Right lung (tissue), 5 donors: Measurements from ENCODE around the gene METRNL. TPM values are rescaled to one million over a fixed set of nuclear protein-coding genes. Genes with fewer than 3 reads are reported as not detected.

ENCODE experiments used
- DNase-seq, 2 donors: peaks; one replicate each; pipeline ENCODE4 v3.0.0-alpha.2; 2013
- polyA plus RNA-seq, 5 donors: library from polyadenylated mRNA; unstranded; fragments of 120-200 nt; gene quantifications; one replicate each; pipeline versions ENCODE4 v1.2.1 to v1.2.3, GENCODE V29; 2013; ENCODE audit warnings: inconsistent platforms in 1 of 5, low replicate concordance in 1 of 5; ENCODE audit not compliant: insufficient read length in 5 of 5, insufficient read depth in 1 of 5

METRNL gene
- polyA plus RNA-seq, 5 donors: 9.5 to 24.6 (median 17.6) TPM

DNA sequence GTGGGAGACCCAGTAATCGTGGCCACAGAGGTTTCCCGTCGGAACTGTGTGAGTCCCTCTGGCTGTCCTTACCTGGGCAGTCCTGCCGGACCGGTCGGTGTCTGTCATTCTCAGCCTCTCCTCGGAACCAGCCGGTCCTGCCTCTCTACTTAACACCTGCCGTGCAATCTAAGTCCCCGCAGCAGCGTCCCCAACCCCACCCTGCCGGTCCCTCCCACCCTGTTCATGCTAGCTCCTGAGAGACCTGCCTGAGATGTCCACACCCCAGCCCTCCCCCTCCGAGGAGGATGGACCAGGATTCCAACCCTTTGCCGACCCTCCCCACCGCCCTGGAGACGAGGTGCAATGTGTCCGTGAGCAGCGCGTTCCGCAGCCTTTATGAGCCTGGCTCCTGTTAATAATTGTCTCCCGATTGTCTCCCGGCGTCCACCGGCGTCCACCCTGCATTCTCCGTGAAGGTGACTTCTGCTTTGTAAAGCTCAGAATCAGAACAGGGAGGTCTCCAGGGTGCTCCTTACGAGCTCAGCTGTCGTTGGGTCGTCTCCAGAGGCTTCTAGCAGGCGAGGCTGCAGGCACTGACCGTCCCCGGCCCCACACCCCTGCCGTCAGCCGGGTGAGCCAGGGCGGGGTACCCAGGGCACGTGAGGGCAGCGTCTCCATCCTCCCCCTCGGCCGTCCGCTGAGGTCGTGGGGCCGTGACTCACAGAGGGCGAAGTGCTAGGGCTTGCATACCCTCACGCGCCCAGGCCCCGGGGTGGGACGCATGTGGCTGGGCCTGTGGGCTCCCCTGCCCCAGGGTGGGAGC is 10.1 kb downstream of the METRNL start:
- DNase-seq: no peak

DNA sequence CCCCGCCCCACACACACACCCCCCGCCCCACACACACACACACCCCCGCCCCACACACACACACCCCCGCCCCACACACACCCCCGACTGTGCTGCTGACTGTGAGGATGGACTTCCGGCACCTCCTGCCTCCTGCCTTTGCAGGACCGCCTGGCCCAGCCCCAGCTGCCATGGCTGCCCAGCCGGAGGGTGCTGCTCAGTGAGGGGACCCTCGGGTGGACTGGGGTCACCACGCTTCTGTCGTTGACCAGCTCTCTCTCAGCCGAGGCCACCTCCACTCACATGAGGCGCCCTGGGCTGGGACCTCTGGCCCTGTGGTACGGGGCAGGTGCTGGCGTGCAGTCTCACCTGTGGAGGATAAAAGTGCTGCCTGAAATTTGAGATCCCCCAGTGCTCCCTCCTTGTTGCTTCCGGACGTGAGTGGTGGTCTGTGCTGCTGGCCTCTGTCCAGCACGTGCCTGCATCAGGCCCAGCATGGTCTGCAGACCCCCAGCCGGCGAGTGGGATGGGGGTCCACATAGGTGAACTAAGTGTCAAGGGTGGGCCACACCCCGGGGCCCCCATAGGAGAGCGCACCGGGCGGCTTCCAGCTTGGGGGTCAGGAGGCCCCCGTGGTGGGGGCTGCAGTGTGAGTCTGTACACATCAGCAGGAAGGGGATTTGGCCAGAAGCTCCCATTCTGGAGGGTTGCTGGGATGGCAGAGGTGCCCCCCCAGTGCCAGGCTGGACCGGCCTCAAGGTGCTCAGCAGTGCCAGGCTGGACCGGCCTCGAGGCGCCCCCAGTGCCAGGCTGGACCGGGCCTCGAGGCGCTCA is 11.2 kb downstream of the METRNL start:
- no peak for DNase-seq

- DNase-seq: peak in 1 of 2 donors; percentile 58
Observed at GRCh38 chr17:83091257-83092141, 12.1 kb downstream of the METRNL start.

GRCh38 chr17:83092186-83092585 is 12.8 kb downstream of the METRNL start:
- no peak for DNase-seq

DNA sequence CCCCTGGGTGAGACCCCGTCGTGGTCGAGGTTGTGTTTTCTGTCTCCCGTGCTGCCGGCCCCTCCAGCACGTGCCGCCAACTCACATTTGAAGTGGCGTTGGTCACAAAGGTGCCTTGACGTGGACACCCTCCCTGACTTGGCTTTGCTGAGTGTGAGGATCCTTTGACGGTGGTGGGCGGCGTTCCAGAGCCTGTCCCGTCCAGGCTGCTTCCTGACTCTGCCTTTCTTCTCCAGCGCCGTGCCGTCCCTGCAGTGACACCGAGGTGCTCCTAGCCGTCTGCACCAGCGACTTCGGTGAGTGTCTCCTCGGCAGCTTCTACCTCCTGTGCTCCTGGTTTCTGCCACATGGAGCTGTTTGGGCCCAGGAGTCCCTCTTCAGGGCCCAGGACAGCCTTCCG is 13.5 kb downstream of the METRNL start:
- DNase-seq: no peak

DNA sequence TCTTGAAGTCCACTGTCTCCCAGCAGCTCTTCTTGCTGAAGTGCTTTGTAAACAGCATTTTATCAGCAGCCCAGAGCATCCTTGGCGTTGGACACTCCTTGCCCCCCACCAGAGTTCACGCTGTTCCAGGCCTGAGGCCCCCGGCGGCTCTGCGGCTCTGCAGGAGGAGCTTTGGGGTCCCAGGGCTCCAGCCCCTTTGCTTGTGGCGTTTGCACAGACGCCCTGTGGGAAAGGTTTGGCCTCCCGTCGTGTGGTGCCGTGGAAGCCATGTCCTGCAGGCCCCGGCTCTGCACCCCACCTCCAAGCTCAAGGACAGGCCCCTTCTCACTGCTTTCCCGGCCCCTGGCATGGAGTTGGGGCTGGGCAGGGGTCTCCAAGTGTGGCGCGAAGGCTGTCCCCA is 14.1 kb downstream of the METRNL start:
- no peak for DNase-seq

DNA sequence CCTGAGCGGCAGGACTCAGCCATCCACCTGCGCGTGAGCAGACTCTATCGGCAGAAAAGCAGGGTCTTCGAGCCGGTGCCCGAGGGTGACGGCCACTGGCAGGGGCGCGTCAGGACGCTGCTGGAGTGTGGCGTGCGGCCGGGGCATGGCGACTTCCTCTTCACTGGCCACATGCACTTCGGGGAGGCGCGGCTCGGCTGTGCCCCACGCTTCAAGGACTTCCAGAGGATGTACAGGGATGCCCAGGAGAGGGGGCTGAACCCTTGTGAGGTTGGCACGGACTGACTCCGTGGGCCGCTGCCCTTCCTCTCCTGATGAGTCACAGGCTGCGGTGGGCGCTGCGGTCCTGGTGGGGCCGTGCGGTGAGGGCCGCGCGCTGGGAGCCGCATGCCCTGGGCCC is 14.9 kb downstream of the METRNL start:
- no peak for DNase-seq

GRCh38 chr17:83095016-83095415 is 15.6 kb downstream of the METRNL start:
- no peak for DNase-seq

GRCh38 chr17:83096401-83097224 is 17.2 kb downstream of the METRNL start:
- peak; percentile 60 to 61 for DNase-seq

GRCh38 chr17:83097831-83098230 is 18.4 kb downstream of the METRNL start:
- no peak for DNase-seq

GRCh38 chr17:83098241-83099085 is 19.1 kb downstream of the METRNL start:
- no peak for DNase-seq

- DNase-seq: no peak
Observed at GRCh38 chr17:83099086-83099555, 19.7 kb downstream of the METRNL start.

GRCh38 chr17:83099570-83100181 is 20.3 kb downstream of the METRNL start:
- DNase-seq: no peak

- no peak for DNase-seq
Observed at GRCh38 chr17:83100220-83100852, 20.9 kb downstream of the METRNL start.

DNA sequence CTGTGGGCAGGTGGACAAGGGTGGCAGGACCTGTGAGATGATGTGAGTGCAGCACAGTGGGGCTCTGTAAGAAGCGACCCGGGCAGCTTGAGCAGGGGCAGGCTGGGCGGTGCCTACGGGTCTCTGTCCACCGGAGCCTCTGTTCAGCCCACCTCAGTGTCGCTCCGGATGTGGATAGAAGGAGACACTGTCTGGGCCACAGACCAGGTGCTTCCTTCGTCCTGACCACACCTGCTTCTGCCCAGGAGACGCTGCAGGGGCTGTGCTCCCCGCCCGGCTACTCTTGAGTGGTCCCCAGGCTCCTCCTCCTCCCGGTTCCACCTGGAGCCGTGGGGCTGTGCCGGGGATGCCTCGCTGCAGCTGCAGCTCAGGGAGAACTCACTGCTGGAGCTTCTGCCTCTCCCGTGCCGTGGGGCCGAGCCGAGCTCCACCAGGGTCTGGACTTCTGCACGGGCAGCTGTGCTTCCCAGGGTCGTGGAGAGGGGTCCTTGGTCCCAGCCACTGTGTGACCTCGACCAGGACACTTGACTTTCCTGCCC is 21.5 kb downstream of the METRNL start:
- DNase-seq: no peak

DNA sequence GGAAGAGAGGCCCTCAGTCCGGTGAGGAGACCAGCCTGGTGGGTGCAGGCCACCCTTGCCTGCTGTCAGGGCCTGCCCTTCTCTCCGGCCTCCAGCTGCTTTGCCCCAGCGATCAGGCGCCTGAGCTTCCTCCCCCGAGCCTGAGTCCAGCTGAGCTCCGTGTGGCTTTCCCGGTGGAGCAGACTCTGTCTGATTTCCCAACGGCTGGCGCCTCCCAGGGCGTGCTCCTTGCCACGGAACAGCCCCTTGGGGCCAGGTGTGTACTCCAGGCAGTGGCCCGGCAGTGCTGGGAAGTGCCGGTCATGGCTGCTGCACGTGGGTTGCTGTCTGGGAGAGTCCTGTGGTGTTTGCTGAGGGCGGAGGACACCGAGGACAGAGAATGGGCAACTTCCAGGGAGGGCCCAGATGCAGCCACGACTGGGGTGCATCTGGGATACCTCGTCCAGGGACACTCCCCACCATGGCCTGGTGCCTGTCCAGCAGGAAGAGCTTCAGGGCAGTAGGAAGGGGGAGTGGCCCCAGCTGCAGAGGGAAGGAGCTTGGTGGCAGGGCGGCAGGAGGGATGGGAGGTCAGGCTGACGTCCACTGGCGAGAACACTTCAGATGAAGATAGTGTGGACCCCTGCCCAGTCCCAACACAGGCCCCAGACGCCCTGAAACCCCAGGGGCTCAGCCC is 22.5 kb downstream of the METRNL start:
- no peak for DNase-seq

- no peak for DNase-seq
Observed at GRCh38 chr17:83103200-83103942, 24.0 kb downstream of the METRNL start.
